Kidney (tissue), 14 donors: ENCODE results near the gene ARHGAP27. TPM values are rescaled to one million over a fixed set of nuclear protein-coding genes. Genes with fewer than 3 reads are reported as not detected.

Source experiments
- DNase-seq, 5 donors: peaks; one replicate each; pipeline ENCODE4 v3.0.0-alpha.2; 2013 to 2020
- FAIRE-seq: peaks from 2 replicates; lab custom pipeline; 2012; peaks lifted over from hg19 to GRCh38; lab: Jason Lieb, UNC
- H3K27ac ChIP-seq, 2 donors: one replicate each; pipeline ENCODE4 v1.7.0; 2013; ENCODE audit warnings: low read depth in 2 of 2, low read length in 2 of 2, inconsistent platforms in 1 of 2
- H3K27me3 ChIP-seq: one replicate; pipeline ENCODE4 v1.7.1; 2013; ENCODE audit warnings: low read length, inconsistent platforms; ENCODE audit not compliant: control insufficient read depth, insufficient read depth
- H3K36me3 ChIP-seq, 3 donors: one replicate each; pipeline versions ENCODE4 v1.7.0 to v1.7.1; 2013; ENCODE audit warnings: low read length in 3 of 3, control low read depth in 1 of 3, inconsistent platforms in 1 of 3; ENCODE audit not compliant: insufficient read depth in 3 of 3, control insufficient read depth in 2 of 3
- H3K4me1 ChIP-seq, 3 donors: one replicate each; pipeline versions ENCODE4 v1.7.0 to v1.7.1; 2013; ENCODE audit warnings: low read length in 3 of 3, inconsistent platforms in 1 of 3, low read depth in 1 of 3; ENCODE audit not compliant: control insufficient read depth in 2 of 3, insufficient read depth in 2 of 3
- H3K4me3 ChIP-seq, 3 donors: one replicate each; pipeline versions ENCODE4 v1.7.0 to v1.8.1; 2013; ENCODE audit warnings: low read length in 3 of 3, control low read depth in 1 of 3, inconsistent platforms in 1 of 3
- H3K9ac ChIP-seq, 3 donors: one replicate each; pipeline versions ENCODE4 v1.7.0 to v1.7.1; 2013; ENCODE audit warnings: low read length in 3 of 3, control low read depth in 1 of 3, inconsistent platforms in 1 of 3
- H3K9me3 ChIP-seq, 3 donors: one replicate each; pipeline versions ENCODE4 v1.7.0 to v1.7.1; 2013; ENCODE audit warnings: low read length in 3 of 3, control low read depth in 1 of 3, inconsistent platforms in 1 of 3; ENCODE audit not compliant: control insufficient read depth in 2 of 3, insufficient read depth in 1 of 3
- CTCF ChIP-seq: IDR thresholded peaks from 3 replicates; pipeline ENCODE4 v1.5.1; 2012; ENCODE audit warnings: mild to moderate bottlenecking, moderate library complexity, borderline replicate concordance; ENCODE audit not compliant: insufficient read depth; ENCODE audit errors: extremely low read depth
- intact Hi-C: fragments of 100-400 bp; cut with DNase I; formaldehyde crosslinking; loops from one replicate; pipeline ENCODE4 v1.11.1; 2022
- polyA plus RNA-seq: library from polyadenylated mRNA; stranded (reverse); fragments of 350-450 nt; fragmentation: Illumina TruSeq; extraction: RNeasy Lipid Tissue Mini Kit (QIAGEN cat#74804); gene quantifications from one replicate; pipeline ENCODE4 v1.2.3, GENCODE V29; 2014; ENCODE audit warnings: low read depth, low replicate concordance; ENCODE audit not compliant: insufficient read depth
- total RNA-seq: library from RNA; stranded (reverse); fragmentation: NEBNext Ultra II Directional; extraction: Animal tissue kit (Norgen Biotek cat#: 25700); gene quantifications from one replicate; pipeline ENCODE4 v1.2.1, GENCODE V29; 2021
- donor health status: control.
- donor health status: control.
- donor health status: control.
- donor health status: control.
- donor health status: control.
- donor health status: DM: yes; HTN: yes; CAD: no.
- donor health status: Normal renal cell carcinoma (clear cell type).

Gene ARHGAP27
- total and polyA plus RNA-seq, 2 donors from 2014 or later: 13.3 to 57.2 TPM

GRCh38 chr17:45423304-45423974, 9.2 kb downstream of the ARHGAP27 start:
- peaks cover 4% of the 10 kb centered on the region for H3K27me3 ChIP-seq
- no peak for FAIRE-seq
- TF ChIP-seq CTCF: no peak
- no peaks in the 10 kb centered on the region for H3K9me3 ChIP-seq
- H3K36me3 ChIP-seq: no peaks in the 10 kb centered on the region
- intact Hi-C loops: no loop called here
- DNase-seq: no peak
- H3K9ac ChIP-seq: no peak overlapping the region
- peak overlapping the region in 1 of 3 donors; percentile 64 for H3K4me3 ChIP-seq
- peaks cover 0 to 4% (median 3%) of the 10 kb centered on the region in 3 donors for H3K4me1 ChIP-seq
- H3K27ac ChIP-seq: no peak overlapping the region

GRCh38 chr17:45414990-45415881, 17.4 kb downstream of the ARHGAP27 start:
- Histone ChIP-seq H3K9me3 (no peaks in the 10 kb centered on the region), H3K27ac (no peak overlapping the region), H3K9ac (no peak overlapping the region), H3K4me3 (no peak overlapping the region), H3K36me3 (no peaks in the 10 kb centered on the region), H3K4me1 (peaks cover 0 to 23% (median 19%) of the 10 kb centered on the region in 3 donors), H3K27me3 (no peaks in the 10 kb centered on the region)
- FAIRE-seq (no peak), DNase-seq (peak in 4 of 5 donors; percentile 51 to 78 (median 60))
- TF ChIP-seq CTCF: no peak
- intact Hi-C loops: no loop called here

GRCh38 chr17:45413498-45413923, 19.2 kb downstream of the ARHGAP27 start:
- Histone ChIP-seq H3K27ac (no peak overlapping the region), H3K4me1 (peaks cover 0 to 32% (median 19%) of the 10 kb centered on the region in 3 donors), H3K4me3 (no peak overlapping the region), H3K27me3 (no peaks in the 10 kb centered on the region), H3K9ac (no peak overlapping the region), H3K9me3 (no peaks in the 10 kb centered on the region), H3K36me3 (no peaks in the 10 kb centered on the region)
- FAIRE-seq: no peak
- peak in 1 of 5 donors; percentile 80 for DNase-seq
- intact Hi-C loops: no loop called here
- TF ChIP-seq CTCF: no peak
